T-helper 2 cell (primary cell): Measurements from ENCODE around the gene LRRIQ4.

Experiments used
- DNase-seq, 5 experiments: peaks; one replicate each; pipeline versions ENCODE4 v3.0.0 to v3.0.0-alpha.2; 2012 to 2022

LRRIQ4 gene

GRCh38 chr3:169857811-169858210, 45.1 kb downstream of the LRRIQ4 start:
- no peak for DNase-seq

GRCh38 chr3:169861871-169862270, 49.2 kb downstream of the LRRIQ4 start:
- DNase-seq, result no peak

- DNase-seq, result peak in 4 of 5 experiments; percentile 30 to 64 (median 41)
These were observed 50.8 kb downstream of the LRRIQ4 start for GRCh38 chr3:169863458-169863899.

GRCh38 chr3:169864270-169864669, 51.6 kb downstream of the LRRIQ4 start:
- no peak for DNase-seq

GRCh38 chr3:169865176-169865767, 52.6 kb downstream of the LRRIQ4 start:
- no peak for DNase-seq

GRCh38 chr3:169867584-169868210, 55.0 kb downstream of the LRRIQ4 start:
- no peak for DNase-seq

GRCh38 chr3:169868369-169868768, 55.7 kb downstream of the LRRIQ4 start:
- no peak for DNase-seq

GRCh38 chr3:169869484-169870220, 57.0 kb downstream of the LRRIQ4 start, which contains the start of gene LRRC31:
TSS of gene LRRC31 (minus strand) at chr3:169869935. CDS start at chr3:169869807, 128 bp downstream.
- no peak for DNase-seq

- peak in 1 of 5 experiments; percentile 22 for DNase-seq
These were observed 58.6 kb downstream of the LRRIQ4 start for GRCh38 chr3:169871129-169871886.

- no peak for DNase-seq
These were observed 66.4 kb downstream of the LRRIQ4 start for GRCh38 chr3:169879013-169879557.

- DNase-seq, result no peak
These were observed 67.3 kb downstream of the LRRIQ4 start for GRCh38 chr3:169879845-169880575.

GRCh38 chr3:169880576-169881250, 68.0 kb downstream of the LRRIQ4 start:
- no peak for DNase-seq

GRCh38 chr3:169886671-169887070, 74.0 kb downstream of the LRRIQ4 start:
- DNase-seq, result no peak
